Stimulated activated CD8-positive, alpha-beta memory T cell treated with anti-CD3 and anti-CD28 coated beads, Interleukin-15, amount 100 ng/mL, for 1 hour (primary cell): Measurements from ENCODE around the gene ENC1.
"Not testable (repeated sequence)": the region's sequence is repeated elsewhere in the genome, so short reads cannot be mapped to it uniquely, and the experiment has no call there.

Experiments
- DNase-seq: peaks from one replicate; pipeline ENCODE4 v3.0.0-alpha.2; 2020; ENCODE audit warnings: low read depth

The ENC1 gene

GRCh38 chr5:74640450-74640953 is at the start of gene ENC1:
Gene ENC1, minus strand, starts transcription at chr5:74640728. Its CDS starts 4,243 bp downstream, at chr5:74636485.
- peak; percentile 21 for DNase-seq

GRCh38 chr5:74686962-74687751 is 46.6 kb upstream of the ENC1 start:
- no peak for DNase-seq

- no peak for DNase-seq
These were observed 45.6 kb upstream of the ENC1 start for GRCh38 chr5:74685979-74686631.

GRCh38 chr5:74684900-74685851 is 44.6 kb upstream of the ENC1 start, which contains the start of gene HEXB:
Gene HEXB, plus strand, starts transcription at chr5:74685233. Its CDS starts 28 bp downstream, at chr5:74685261.
- DNase-seq: peak; percentile 64

- DNase-seq: no peak
These were observed 39.4 kb upstream of the ENC1 start for GRCh38 chr5:74679966-74680365.

- DNase-seq: not testable (repeated sequence)
These were observed 38.8 kb upstream of the ENC1 start for GRCh38 chr5:74679300-74679699.

GRCh38 chr5:74678123-74678522 is 37.6 kb upstream of the ENC1 start:
- DNase-seq: not testable (repeated sequence)

- DNase-seq: not testable (repeated sequence)
These were observed 35.9 kb upstream of the ENC1 start for GRCh38 chr5:74676466-74676865.

- DNase-seq: no peak
These were observed 32.7 kb upstream of the ENC1 start for GRCh38 chr5:74673011-74673790.

GRCh38 chr5:74672215-74672877 is 31.8 kb upstream of the ENC1 start:
- no peak for DNase-seq

- DNase-seq: no peak
These were observed 30.0 kb upstream of the ENC1 start for GRCh38 chr5:74670396-74671038.

GRCh38 chr5:74669821-74670220 is 29.3 kb upstream of the ENC1 start:
- no peak for DNase-seq

- DNase-seq: no peak
These were observed 26.9 kb upstream of the ENC1 start for GRCh38 chr5:74667396-74667795.

- no peak for DNase-seq
These were observed 25.3 kb upstream of the ENC1 start for GRCh38 chr5:74665816-74666215.

GRCh38 chr5:74665273-74665672 is 24.7 kb upstream of the ENC1 start:
- DNase-seq: no peak

GRCh38 chr5:74664551-74664950 is 24.0 kb upstream of the ENC1 start:
- no peak for DNase-seq

GRCh38 chr5:74660873-74661272 is 20.3 kb upstream of the ENC1 start:
- no peak for DNase-seq

- DNase-seq: no peak
These were observed 19.6 kb upstream of the ENC1 start for GRCh38 chr5:74660140-74660539.

- no peak for DNase-seq
These were observed 18.6 kb upstream of the ENC1 start for GRCh38 chr5:74659172-74659571.

GRCh38 chr5:74657165-74657564 is 16.6 kb upstream of the ENC1 start:
- no peak for DNase-seq
